HL-60/S4 treated with phorbol 12-myristate 13-acetate at 8.2 ng/mL for 4 days and 3 days (cell line): ENCODE measurements around the gene STC2.

Experiments used
- in situ Hi-C: fragments of 300-500 bp; cut with MboI; formaldehyde crosslinking; loops from 2 replicates; pipeline ENCODE4 v1.15.0; 2022; ENCODE audit warnings: low sequenced_read_pairs

Gene STC2

DNA sequence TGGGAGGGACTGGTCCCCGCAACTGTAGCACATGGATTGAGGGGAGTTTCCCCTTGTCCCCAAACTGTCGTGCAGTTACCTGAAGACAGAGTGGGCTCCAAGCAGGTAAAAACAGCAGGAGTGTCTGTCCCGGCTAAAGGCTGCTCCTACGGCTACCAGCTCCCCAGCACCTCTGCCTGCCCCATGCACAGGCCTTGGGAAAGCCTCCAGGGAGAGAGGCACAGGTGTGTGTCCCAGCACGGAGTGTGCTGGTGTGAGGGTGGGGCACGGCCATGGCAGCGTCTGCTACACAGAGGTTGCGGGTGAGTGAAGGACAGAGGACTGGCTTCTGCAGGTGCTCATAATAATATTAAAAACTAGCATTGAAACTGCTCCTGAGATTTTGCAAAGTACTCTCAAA, 30.4 kb downstream of the STC2 start:
- in situ Hi-C loops = loop anchor here (25.0 kb wide), 1 partner anchor 264 kb away; no protein-coding TSS in a partner anchor

DNA sequence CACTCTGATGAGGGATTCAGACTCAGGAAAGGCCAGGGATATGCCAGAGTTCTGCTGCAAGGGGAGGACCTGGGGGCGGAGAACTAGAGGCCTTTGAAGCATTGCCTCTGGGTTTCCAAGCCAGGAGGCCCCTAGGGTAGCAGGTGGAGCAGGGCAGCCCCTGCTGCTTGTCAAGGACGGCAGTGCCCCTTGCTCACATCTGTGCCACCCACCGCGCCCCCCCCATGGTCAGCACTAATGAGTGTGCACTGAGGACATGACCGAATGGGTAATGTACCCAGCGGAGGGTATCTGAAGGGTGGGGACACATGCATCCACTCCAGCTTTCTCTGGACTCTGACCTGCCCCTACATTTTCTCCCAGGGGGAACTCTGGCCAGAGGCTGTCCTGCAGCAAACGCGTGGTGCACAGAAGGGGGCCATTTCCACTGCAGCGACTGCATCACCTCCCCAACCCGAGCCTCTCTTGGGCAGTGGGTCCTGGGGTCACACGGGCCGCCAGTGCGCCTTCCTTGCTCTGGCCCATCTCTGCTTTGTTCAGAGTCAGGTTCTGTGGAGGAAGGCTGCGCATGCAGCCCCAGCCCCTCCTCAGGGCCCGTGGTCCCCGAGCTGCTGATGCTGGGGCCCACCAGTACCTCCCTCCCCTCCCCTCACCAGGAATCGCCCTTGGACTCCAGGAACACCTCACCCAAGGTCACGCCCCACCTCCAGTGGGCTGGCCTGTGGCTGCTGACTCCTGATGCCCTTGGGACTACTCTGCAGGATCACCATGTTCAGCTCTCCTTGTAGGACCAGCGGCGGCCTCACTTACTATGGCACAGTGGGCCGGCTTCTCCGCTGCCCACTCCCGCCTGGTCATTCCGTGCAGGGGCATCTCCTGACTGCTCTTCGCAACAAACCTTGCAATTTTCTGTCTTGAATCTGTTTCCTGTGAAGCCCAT, 31.2 kb downstream of the STC2 start:
- in situ Hi-C loops = loop anchor here (25.0 kb wide), 1 partner anchor 265 kb away; no protein-coding TSS in a partner anchor

DNA sequence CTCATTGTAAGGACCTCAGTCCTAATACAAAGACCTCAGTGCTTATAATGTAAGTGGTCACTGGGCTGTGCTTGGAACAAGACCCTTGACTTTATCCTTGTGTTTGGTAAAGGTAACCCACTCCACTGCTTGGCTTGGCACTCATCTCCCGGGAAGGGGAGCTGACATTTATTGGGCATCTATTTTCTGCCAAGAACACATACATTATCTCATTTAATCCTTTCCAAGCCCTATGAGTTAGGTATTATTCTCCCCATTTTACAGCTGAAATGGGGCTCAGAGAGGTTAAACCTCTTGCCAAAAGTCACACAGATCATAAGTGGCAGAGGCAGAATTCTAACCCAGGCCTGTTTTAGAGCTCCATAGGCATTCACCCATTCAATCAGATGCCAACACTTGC, 32.4 kb downstream of the STC2 start:
- in situ Hi-C loops = loop anchor here (25.0 kb wide), 1 partner anchor 267 kb away; no protein-coding TSS in a partner anchor

DNA sequence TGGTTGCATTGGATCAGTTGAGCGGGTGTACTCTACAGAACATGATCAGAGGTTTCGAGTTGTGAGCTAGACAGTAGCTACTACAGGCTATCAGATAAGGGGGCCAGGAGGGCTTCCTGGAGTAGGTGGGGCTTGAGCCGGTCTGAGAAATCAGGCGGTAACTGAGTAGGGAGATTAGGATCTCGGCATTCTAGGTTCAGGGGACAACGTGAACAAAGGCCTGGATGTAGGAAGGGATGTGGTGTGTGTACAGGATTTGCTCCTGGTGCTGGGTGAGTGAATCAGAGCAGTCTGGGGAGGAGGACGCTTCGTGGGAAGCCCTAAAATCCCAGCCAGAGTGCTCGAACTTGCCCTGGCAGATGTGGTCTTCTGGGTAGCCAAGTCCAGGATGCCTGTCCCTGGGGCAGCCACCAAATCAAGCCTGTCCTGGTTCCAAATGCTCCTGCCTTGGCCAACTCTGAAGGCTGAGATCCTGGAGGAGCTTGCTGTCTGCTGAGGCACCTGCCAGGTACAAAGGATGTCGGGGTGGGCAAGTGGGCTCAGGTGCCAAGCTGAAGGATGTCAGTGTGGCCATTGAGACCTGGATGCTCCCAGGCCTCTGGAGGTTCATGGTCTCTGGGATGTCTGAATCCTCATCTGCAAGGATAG, 33.4 kb downstream of the STC2 start:
- in situ Hi-C loops = loop anchor here (25.0 kb wide), 1 partner anchor 268 kb away; no protein-coding TSS in a partner anchor

DNA sequence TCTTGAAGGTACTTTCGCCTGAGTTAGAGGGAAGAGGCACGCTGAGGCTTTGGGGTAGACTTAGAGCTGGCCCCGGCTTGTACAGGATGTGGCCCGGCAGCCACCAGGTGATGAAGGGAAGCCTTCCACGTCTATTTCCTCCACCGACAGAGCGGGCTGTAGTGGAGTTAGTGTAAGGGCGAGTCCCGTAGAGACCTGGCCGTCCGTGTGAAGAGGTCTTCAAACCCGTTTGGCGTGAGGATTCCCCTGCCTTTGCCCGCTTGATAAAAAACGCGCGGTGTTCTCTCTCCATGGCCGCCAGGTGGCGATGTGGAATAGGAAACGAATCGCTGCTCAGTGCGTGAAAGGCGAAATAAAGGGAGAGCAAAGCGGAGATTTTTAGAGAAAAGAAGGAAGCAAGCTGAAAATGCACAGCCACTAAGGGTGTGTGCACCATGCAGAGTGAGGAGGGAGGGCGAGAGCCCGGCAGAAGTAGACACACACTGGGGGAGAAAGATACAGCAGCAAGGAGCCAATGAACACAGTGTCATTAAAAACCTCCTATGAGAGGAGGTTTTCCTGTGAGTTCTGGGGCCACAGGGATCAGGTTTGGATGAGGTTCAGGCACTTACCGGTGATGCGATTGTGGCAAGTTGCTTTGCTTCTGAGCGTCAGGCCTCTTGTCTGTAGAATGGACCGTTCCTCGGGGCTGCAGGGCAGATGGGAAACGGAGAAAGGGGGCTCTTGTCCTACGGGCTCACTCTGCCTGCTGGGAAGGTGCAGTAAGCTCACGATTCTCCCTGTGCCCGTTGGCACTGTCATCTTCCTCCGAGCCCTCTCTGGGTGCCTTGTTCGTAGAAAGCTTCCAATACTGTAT, 34.2 kb downstream of the STC2 start:
- in situ Hi-C loops = loop anchor here (25.0 kb wide), 1 partner anchor 268 kb away; no protein-coding TSS in a partner anchor

DNA sequence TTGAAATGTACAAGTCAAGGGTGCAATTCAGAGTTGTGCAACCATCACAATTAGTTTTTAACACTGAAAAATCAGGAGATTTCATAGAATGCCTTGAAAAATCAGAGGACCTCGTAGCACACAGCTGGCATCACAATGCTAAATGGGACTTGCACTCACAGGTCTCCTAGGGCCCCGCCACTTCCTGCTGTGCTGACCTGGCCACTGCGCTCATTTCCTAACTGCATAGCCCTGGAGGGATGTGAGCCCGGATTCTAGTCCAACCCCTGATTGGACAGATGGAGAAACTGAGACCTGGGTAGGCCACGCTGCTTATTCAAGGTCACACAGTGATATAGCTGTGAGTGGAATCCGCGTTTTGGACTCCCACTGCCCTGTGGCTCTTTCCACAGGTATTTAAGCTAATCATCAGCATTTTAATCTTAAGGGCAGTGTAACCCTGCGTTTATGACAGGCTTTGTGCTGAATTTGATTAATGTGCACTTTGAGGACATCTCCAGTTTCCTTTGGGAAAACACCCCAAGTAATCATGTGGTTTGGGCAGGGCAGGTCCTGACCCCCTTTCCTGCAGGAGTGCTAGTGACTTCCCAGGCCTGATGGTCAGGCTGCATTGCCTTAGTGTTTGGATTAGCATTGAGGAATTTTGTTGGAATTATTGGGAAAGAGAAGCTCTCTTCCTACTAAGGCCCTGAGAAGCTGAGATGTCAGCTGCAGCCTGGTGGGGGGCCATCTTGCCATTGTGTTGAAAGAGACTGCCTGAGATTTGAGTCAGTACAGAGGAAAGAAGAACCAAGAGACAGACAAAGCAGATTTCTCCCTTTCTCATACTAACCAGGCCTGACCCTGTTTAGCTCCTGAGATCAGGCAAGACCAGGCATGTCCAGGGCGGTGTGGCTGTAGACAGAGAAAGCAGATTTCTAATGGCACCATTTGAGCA, 36.2 kb downstream of the STC2 start:
- in situ Hi-C loops = loop anchor here (25.0 kb wide), 1 partner anchor 270 kb away; no protein-coding TSS in a partner anchor

DNA sequence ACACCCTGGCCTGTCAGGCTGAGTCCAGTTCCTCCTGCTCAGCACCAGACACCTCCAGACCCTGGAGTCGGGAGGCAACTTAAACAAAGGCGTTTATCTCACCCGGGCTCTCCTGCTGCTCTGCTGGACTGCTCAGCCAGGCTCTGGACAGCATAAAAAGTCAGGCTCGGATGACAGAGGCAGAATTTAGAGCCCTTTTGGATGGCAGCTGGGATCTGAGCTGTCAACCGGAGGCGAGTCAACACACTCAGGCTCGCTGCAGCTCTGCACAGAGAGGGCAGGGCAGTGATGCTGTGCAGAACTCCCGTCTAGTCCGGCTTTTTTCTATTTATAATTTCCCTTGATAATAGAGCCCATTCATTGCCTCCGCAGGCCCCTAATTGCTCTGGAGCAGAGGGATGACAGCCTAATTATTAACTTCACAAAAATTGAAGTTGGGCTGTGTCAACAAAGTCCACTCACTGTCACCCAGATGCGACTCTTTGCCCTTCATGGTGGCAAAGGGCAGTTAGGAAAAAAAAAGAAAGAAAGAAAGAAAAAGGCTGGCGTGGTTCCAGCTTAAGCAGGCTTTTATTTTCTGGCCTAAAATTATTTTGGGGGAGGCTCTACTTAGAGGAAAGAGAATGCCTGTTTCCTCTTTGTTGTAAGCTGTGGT, 37.6 kb downstream of the STC2 start:
- in situ Hi-C loops = loop anchor here (25.0 kb wide), 1 partner anchor 272 kb away; no protein-coding TSS in a partner anchor

DNA sequence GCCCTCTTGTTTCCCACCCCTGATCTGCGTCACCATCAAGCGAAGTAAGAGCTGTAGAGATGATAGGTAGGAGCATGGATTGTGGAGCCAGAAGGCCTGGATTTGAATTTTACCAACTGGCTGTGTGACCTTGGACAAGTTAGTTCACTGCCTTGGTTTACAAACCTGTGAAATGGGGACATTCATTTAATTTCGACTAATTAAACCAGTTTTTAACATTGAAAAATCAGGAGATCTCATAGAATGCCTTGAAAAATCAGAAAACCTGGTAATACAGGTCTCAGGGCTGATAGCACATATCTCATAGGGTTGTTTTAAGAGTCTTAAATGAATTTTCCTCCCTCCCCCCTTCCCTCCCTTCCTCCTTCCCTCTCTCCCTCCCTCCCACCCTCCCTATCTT, 38.8 kb downstream of the STC2 start:
- in situ Hi-C loops = loop anchor here (25.0 kb wide), 1 partner anchor 273 kb away; no protein-coding TSS in a partner anchor

DNA sequence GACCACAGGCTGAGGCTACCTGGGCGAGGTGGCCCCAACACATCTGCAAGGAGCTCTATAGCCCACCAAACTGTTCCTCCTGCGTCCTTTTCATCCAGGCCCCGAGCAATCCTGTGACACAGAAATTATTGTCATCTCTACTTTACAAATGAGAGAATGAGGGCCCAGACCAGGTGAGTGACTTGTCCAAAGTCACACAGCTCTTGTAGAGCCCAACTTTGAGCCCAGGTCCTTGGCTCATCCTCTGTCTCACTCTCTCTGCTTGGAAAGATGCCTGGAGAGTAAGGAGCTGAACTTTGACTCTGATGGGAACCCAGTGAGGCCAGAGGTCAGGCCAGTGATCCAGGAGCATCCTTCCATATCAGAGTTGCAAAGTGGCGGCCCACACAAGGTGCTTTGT, 39.6 kb downstream of the STC2 start:
- in situ Hi-C loops = loop anchor here (25.0 kb wide), 1 partner anchor 274 kb away; no protein-coding TSS in a partner anchor

DNA sequence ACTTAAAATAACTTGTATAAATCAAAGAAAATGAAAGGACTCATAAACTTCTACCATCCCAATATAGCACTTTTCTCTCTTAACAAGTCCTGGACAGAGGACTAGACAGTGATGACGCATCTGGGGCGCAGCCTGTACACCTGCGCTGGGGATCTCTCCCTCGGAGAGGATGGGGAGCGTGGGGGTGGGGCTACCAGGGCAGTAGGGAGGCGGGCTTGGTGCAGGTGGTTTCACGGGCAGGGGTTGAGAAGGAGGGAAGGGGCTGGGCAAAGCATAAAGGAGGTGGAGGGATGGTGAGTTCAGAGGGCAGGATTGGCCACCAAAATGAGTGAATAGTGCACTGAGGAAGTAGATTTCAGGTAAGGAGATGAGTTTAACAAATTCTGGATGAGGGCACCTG, 41.1 kb downstream of the STC2 start:
- in situ Hi-C loops = loop anchor here (25.0 kb wide), 1 partner anchor 275 kb away; no protein-coding TSS in a partner anchor

DNA sequence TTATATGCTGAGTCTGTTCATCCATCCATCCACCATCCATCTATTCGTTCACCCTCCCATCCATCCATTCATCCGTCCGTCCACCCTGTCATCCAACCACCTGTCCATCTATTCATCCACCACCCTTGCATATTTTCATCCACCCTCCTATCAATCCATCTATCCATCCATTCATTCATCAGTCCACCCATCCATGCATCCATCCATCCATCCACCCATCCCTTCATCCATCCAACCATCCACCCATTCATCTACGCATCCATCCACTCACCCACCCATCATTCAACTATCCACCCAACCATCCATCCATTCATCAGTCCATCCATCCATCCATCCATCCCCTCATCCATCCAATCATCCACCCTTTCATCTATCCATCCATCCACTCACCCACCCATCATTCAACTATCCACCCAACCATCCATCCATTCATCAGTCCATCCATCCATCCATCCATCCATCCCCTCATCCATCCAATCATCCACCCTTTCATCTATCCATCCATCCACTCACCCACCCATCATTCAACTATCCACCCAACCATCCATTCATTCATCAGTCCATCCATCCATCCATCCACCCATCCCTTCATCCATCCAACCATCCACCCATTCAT, 43.8 kb downstream of the STC2 start:
- in situ Hi-C loops = loop anchor here (25.0 kb wide), 1 partner anchor 278 kb away; no protein-coding TSS in a partner anchor

DNA sequence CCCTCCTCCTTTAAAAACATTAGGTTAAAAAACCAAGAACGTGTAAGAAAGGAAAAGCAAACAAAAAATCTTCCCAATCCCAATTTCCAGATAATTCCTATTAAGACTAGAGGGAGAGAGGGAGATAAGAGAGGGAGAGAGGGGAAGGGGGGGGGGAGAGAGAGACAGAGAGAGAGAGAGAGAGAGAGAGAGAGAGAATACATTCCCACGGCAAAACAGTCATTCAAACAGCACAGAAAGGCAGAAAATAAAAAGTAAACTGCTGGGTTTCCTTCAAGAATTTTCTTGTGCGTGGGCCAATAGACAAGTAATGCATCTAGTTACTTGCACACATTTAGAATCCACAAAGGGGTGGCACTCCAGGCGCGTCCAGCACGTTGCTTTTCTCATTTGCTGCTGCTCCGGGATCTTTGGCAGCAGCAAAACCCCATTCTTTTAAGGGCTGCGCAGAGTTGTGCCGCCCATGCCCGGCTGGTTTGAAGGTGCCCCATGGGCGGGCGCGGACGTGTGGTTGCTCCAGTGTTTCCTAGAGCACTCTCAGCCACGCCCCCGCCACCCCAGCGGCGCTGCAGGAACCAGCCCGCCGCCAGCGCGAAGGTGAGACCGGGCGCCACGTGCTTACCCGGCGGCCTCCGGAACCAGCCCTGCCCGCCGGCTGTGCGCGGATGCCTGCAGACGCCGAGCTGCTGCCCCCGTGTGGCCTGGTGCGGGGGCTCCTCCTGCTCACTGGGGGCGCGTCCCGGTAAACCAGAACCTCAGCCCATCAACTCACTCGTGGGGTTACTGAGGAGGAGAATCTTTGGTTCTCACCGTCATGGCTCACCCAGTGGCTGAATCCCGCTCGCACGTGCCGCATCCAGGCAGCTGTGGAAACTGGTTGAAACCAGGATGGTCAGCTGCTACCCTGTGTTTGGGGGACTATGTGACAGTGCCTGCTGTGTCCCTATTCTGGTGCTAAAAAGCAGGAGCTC, 44.6 kb downstream of the STC2 start:
- in situ Hi-C loops = loop anchor here (25.0 kb wide), 1 partner anchor 279 kb away; no protein-coding TSS in a partner anchor

DNA sequence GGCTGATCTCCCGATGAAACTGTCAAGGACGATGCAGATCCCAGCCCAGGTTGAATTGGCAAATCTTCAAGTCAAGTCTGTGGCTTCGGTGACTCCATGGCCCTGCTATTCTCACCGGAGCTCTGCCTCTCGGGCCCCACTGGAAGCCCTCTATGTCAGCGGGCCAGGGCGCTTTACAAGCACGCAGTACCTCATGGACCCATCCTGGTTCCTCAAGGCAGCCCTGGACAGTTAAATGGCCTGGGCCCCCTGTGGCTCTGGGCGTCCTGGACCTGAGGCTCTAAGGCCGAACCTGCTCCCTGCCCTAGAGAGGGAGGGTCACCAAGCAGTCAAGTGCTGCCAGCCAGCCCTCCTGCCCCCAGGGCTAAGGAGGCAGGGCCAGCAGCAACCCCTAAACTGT, 45.3 kb downstream of the STC2 start:
- in situ Hi-C loops = loop anchor here (25.0 kb wide), 1 partner anchor 279 kb away; no protein-coding TSS in a partner anchor

DNA sequence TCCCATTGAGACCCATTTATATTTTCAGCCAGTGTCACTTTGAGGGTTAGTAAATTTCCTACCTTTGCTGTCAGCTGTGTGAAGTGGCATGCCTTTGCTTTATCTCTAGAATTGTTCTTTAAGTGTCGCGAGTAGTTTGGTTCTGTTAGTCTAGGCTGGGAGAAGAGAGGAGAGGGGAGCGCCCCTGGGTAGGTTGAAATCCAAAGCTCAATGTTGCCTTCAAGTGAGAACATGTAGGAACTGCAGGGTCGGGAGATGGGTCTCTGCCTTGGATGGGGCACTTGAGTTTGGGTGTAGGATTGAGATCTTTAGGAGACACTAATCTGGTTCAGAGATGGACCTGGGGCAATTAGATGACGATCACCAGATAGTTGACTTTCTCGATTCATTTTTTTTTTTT, 46.3 kb downstream of the STC2 start:
- in situ Hi-C loops = loop anchor here (25.0 kb wide), 1 partner anchor 280 kb away; no protein-coding TSS in a partner anchor

DNA sequence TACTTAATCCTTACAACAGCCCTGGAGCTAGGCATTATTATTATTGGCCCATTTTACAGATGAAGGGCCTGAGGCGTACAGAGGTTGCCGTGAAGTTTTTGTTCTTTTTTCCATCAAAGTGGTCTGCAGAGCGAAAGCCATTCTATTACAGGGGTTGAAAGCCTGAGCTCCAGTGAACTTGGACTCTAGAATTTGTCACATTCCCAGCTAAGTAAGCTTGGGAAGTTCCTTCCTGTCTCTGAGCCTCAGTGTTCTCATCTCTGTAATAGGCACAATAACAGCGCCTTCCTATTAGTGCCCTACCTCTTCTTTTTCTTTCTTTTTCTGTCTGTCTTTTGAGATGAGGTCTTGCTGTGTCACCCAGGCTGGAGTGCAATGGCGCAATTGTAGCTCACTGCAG, 49.0 kb downstream of the STC2 start:
- in situ Hi-C loops = loop anchor here (25.0 kb wide), 1 partner anchor 283 kb away; no protein-coding TSS in a partner anchor

DNA sequence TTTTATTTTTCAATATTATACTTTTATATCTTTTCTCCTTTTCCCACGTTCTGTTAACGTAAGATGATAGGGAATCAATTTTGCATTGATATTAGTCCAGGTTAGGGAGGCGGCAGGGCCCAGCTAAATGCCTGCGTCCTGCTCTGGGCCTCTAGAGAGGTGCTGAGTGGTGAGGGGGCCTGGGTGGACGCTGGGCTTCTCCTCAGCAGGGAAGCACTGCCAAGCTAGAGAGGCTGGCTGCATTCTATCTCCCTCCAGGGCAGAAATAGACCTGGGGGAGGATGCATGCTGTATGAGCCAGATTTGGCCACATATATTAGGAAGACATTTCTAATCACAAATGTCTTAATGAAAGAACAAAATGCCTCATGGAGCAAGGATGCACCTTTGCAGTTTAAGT, 49.6 kb downstream of the STC2 start:
- in situ Hi-C loops = loop anchor here (25.0 kb wide), 1 partner anchor 284 kb away; no protein-coding TSS in a partner anchor

DNA sequence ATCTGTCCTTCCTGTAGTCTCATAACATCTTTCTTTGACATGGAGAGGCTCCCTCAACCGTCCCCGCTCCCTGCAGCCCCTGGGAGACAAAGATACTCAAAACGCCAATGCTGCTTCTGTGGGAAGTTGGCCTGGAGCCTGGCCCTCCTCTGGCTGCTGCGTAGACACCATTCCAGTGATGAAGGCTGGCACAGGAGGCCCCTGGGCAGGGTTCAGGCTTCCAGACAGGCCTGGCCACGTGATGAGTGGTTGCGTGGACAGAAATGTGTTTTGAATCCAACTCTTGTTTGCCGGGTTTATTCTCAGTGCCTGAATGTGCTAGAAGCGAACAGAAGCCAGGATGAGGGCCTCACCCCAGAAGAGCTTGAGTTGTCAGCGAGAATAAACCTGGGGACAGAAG, 50.0 kb downstream of the STC2 start:
- in situ Hi-C loops = loop anchor here (25.0 kb wide), 1 partner anchor 284 kb away; no protein-coding TSS in a partner anchor
